Neural cell (in vitro differentiated cells): Measurements from ENCODE around the gene SLC25A26.

Experiments used
- CTCF ChIP-seq: fragments of 450-650 bp; IDR thresholded peaks from 2 replicates; pipeline ENCODE4 v1.5.1; 2014; ENCODE audit warnings: antibody characterized with exemption, mild to moderate bottlenecking, moderate library complexity; ENCODE audit not compliant: poor library complexity, severe bottlenecking
- TAF1 ChIP-seq: IDR thresholded peaks from 2 replicates; pipeline ENCODE4 v1.6.1; 2012; ENCODE audit warnings: low read depth

DNA sequence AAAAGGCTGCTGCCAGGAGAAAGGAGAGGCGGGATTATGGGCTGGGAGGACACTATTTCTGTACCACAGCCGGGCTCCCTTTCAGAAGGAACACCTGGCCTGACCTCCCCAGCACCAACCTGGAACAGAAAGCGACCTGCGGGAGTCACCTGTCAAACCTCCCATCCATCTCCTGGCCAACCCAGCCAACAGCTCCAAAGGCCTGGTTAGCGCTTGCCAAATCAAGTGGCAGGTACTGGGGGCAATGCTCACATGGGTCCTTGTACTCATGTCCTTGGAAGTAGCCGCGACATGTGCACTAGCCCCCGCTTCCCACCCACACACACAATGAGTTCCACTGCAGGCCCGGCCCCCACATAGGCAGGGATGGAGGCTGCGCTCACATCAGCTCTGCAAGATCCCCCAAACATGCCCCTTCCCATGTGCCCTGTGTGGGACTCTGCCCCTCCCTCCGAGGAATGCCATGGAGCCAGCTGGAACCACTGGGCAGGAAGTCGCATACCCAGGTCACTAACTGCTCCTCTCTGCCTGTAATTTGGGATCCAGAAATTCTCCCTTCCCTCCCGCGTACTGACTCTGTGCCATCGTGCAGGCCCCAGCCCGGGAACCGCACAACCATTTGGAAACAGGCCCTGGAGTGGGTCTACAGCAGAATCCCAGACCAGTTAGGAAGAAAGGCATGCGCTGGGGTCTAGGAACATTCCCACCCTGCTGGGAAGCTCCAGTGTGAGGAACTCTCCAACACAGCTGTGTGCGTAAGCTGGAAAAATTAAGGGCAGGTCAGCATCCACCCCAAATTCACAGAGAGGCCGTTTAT is 181.1 kb downstream of the SLC25A26 start:
- TF ChIP-seq TAF1 (no peak), CTCF (no peak)
